Left lobe of liver (tissue), 2 donors: ENCODE measurements around the gene SDCCAG8. TPM values are rescaled to one million over a fixed set of nuclear protein-coding genes. Genes with fewer than 3 reads are reported as not detected.

ENCODE experiments used
- ATAC-seq: fragments of 200-7000 bp; cut with Tn5 transposase; one replicate; pipeline ENCODE4 v1.9.1; 2020; ENCODE audit warnings: mild to moderate bottlenecking, moderate library complexity
- DNase-seq: peaks from one replicate; pipeline ENCODE4 v3.0.0-alpha.2; 2020; ENCODE audit warnings: low spot score
- total RNA-seq: library from RNA; stranded (reverse); gene quantifications from one replicate; pipeline ENCODE4 v1.2.1, GENCODE V29; 2021
- donor health status: DM: no; HTN: no; CAD: no; lungs with moderate emphysema.
- donor health status: DM: no; HTN: yes; CAD: no.

Gene SDCCAG8
- total RNA-seq, 1 donor from 2014 or later = 15.2 TPM

- no peak for ATAC-seq
- no peak for DNase-seq
Measured at GRCh38 chr1:243449373-243449772, 193.5 kb downstream of the SDCCAG8 start.

GRCh38 chr1:243452092-243452491, 196.3 kb downstream of the SDCCAG8 start:
- ATAC-seq (no peak), DNase-seq (no peak)

DNA sequence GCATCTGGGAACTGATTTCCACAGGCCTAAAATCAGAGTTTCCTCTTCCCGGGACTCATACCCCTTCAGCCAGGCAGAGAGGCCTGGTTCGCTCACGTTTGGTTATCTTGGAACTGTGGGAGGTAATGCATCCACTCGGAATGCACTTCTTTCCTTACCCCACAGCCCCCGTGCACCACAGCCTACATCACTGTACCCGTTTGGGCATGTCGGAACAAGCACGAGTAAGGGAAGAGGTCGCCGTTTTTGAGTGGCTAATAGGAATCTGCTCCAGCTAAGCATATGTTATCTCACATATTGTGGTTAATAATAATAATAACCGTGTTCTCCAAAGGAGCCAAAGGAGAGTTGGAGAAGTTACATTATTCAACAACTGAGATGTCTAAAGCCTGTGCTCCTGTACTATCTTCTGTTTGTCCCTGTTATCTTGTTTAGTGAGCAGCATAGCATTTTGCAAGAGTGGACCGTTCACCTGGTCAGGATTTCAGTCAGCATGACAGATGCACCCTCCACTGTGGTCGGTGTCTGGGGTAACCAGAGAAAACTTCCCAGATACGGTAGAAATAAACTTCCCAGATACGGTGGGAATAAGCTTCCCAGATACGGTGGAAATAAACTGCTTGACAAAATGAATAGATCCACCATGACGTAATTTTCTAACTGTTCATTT, 198.6 kb downstream of the SDCCAG8 start:
- DNase-seq = peak; percentile 81
- peak; percentile 72 for ATAC-seq

DNA sequence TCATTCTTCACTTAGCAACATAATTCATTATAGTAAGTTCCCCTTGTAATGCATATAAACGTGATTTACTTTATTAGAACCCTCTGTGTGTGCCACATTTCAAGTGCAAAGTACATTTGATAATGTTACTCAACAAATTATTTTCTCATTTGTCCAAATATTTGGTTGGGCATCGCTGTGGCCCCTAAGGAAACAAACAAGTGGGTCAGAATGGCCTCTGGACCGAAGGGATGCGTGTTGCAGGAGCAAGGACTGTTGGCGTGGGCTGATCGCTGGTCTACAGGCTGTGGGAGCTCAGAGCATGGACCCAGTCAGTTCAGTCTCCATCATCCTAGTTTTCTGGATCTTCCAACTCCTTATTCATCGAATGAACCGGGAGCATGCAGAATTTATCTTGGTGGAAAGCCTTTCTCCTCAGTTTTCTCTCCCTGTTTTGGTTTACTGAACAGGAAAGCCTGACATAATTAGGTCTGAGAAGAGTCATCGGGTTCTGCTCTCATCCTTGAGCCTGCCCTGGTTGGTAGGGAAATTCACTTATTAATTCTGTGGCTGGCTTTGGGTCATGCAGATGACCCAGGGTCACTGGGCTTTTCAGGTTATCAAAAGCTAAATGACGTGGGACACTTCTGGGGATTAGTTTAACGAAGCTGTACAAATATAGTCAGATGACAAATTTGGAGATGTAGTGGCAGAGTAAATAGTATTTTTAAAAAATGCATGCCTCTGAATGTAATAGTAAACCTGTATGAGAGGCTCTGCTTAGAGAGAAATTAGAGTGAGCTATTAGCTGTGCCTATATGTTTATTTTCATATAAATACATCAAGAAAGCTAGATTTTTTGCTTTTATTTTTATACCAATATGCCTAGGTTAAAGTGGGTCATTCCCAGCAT, 200.2 kb downstream of the SDCCAG8 start:
- DNase-seq (peak; percentile 88), ATAC-seq (peak; percentile 83)

GRCh38 chr1:243457363-243457982, 201.6 kb downstream of the SDCCAG8 start:
- no peak for DNase-seq
- no peak for ATAC-seq

GRCh38 chr1:243459059-243459458, 203.2 kb downstream of the SDCCAG8 start:
- DNase-seq (no peak), ATAC-seq (no peak)

- ATAC-seq (peak; percentile 64), DNase-seq (peak; percentile 56)
Measured at GRCh38 chr1:243461700-243462099, 205.9 kb downstream of the SDCCAG8 start.

GRCh38 chr1:243462929-243463697, 207.3 kb downstream of the SDCCAG8 start:
- ATAC-seq (no peak), DNase-seq (no peak)

GRCh38 chr1:243465081-243465480, 209.2 kb downstream of the SDCCAG8 start:
- DNase-seq (no peak), ATAC-seq (no peak)

DNA sequence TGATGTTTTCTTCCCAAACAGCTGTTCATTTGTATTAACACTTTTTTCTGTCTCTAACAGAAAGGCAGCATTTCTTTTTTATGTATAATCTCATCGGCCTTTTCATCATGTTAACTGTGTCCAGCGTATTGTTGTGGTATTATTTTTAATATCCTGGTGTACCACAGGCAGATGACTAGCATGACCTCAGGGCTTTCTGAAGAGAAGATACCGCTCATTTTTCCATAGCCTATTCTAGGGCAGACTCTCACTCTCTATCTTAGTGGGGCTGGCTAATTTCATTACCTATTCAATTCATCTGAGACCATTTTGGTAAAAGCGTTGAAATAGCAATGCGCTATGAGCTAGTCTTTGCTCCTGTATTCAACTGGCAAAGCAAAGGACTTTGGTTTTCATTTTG, 209.9 kb downstream of the SDCCAG8 start:
- no peak for DNase-seq
- no peak for ATAC-seq

DNA sequence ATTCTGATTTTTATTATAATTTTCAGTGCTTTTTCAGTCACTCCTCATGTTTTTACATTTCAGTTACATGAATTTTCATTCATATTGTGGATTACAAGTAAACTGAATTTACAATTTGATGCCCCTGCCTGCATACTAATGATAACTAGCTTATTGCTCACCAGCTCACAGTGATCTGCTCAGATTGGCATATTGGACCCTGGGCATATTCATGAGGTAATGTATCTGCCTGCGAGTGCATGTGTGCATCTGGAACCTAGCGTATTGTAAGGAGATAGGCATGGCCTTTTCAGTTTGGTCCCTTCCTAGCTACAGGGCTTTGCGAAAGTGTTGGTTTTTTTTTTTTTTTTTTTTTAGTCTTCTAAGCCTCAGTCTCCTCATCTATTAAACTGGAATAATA, 213.7 kb downstream of the SDCCAG8 start:
- DNase-seq = no peak
- no peak for ATAC-seq

DNA sequence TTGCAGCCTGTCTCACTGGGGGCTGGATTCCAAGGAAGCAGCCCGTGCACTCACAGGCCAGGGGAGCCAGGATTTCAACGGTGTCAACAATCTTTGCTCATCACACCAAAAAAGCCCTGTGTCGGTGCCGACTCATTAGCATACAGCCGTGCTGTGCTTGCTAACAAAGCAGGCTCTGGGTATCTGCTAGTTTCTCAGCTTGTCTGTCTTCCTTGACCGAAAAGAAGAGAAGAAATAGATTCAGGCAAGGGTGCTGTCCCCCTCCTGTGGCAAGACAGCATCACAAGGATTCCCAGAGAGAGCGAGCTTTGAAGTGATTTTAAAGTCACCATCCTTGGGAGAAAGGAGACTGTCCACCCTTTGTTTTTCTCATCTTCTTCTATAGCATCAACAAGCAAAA, 214.7 kb downstream of the SDCCAG8 start:
- ATAC-seq = no peak
- DNase-seq = no peak

GRCh38 chr1:243471026-243471685, 215.3 kb downstream of the SDCCAG8 start:
- ATAC-seq = peak; percentile 24
- DNase-seq = no peak

DNA sequence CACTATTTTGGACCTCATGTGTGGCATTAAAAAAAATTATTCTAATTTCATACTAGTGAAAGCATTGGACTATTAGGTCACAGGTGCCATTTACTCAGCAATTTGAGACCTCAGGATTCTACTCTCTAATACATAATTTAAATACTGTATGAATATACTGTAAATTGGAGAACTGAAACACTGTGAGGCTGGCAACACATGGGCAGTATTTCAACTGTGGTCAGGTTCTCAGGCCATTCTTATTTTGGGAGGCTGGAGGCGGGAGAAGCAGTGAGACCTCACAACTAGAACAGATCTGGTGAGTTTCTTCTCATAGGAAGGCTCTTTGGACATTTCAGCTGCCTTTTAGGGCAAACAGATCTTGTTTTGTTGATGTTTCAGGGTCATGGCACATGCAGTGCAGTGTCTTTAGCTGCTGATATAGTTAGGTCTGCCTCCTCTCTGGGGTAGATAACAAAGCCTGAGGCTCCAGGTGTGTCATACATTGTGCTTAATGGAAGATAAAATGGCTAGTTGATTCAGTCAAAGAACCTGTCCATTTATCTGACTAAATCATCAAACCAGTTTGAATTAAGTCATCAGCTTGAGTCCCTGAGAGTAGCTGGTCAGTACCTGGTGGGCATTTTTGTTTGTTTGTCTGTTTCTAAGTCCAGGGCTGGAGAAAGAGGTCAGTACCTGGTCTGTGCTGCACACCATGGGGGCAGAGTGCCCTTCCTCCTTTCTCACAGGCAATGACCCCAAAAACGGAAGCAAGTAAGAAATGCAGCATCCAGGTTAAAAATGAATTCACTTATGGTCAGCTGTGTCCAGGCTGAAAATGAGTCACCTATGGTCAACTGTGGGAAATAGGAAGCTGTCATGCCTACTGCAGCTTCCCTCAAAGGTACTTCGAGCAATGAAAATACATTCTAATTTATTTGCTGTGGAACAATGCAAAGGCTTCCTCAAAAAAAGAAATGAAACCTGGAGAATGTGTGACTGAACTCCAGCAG, 216.2 kb downstream of the SDCCAG8 start:
- ATAC-seq = no peak
- no peak for DNase-seq

GRCh38 chr1:243473227-243474135, 217.6 kb downstream of the SDCCAG8 start:
- ATAC-seq (peak; percentile 43), DNase-seq (no peak)

- no peak for ATAC-seq
- DNase-seq = no peak
Measured at GRCh38 chr1:243474136-243474881, 218.5 kb downstream of the SDCCAG8 start.

GRCh38 chr1:243474906-243475305, 219.1 kb downstream of the SDCCAG8 start:
- no peak for DNase-seq
- no peak for ATAC-seq
